ENCODE measurements around the gene PIK3C2B.

Gene PIK3C2B, protein sequence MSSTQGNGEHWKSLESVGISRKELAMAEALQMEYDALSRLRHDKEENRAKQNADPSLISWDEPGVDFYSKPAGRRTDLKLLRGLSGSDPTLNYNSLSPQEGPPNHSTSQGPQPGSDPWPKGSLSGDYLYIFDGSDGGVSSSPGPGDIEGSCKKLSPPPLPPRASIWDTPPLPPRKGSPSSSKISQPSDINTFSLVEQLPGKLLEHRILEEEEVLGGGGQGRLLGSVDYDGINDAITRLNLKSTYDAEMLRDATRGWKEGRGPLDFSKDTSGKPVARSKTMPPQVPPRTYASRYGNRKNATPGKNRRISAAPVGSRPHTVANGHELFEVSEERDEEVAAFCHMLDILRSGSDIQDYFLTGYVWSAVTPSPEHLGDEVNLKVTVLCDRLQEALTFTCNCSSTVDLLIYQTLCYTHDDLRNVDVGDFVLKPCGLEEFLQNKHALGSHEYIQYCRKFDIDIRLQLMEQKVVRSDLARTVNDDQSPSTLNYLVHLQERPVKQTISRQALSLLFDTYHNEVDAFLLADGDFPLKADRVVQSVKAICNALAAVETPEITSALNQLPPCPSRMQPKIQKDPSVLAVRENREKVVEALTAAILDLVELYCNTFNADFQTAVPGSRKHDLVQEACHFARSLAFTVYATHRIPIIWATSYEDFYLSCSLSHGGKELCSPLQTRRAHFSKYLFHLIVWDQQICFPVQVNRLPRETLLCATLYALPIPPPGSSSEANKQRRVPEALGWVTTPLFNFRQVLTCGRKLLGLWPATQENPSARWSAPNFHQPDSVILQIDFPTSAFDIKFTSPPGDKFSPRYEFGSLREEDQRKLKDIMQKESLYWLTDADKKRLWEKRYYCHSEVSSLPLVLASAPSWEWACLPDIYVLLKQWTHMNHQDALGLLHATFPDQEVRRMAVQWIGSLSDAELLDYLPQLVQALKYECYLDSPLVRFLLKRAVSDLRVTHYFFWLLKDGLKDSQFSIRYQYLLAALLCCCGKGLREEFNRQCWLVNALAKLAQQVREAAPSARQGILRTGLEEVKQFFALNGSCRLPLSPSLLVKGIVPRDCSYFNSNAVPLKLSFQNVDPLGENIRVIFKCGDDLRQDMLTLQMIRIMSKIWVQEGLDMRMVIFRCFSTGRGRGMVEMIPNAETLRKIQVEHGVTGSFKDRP (N-terminal part only)

DNA sequence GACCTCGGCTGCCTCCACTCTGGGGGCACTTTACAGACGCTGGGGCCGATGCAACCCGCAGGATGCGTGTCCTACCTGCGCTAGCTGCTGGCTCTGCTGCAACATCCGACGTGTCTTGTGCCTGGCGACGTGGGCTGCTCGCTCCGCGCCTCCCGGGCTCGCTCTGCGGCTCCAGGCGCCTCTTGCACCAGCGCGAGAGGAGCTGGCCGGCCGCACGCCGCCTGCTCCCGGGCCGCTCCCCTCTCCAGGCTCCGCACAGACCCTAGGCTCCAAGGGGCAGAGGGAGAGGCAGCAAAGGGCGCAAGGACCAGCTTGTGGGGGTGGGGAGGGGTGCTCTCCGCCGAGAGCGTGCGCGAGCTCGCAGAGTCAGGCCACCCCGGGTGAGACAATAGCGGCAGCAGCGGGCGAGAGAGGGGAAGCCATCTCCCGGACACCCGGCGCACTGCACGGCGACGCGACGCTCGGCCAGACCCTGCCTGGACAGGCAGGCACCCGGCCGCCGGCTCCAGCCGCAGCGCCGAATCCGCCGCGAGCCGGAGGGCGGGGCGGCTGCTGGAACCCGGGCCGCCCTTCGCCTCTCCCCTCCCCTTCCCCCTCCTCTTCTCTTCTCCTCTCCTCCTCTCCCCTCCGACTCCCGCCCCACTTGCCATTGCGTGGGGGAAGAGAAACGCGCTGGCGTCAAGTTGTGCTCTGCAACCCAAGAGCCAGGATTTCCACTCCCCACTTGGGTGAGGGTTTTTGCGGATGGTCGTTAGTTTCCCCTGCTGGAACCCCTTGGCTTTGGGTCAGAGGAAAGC, at the start of gene PIK3C2B:
TSS of gene PIK3C2B (minus strand) at position 525 of the 797 bp plus-strand sequence. CDS start 25,003 bp downstream, outside the sequence.
- TF ChIP-seq, protein P1, sequence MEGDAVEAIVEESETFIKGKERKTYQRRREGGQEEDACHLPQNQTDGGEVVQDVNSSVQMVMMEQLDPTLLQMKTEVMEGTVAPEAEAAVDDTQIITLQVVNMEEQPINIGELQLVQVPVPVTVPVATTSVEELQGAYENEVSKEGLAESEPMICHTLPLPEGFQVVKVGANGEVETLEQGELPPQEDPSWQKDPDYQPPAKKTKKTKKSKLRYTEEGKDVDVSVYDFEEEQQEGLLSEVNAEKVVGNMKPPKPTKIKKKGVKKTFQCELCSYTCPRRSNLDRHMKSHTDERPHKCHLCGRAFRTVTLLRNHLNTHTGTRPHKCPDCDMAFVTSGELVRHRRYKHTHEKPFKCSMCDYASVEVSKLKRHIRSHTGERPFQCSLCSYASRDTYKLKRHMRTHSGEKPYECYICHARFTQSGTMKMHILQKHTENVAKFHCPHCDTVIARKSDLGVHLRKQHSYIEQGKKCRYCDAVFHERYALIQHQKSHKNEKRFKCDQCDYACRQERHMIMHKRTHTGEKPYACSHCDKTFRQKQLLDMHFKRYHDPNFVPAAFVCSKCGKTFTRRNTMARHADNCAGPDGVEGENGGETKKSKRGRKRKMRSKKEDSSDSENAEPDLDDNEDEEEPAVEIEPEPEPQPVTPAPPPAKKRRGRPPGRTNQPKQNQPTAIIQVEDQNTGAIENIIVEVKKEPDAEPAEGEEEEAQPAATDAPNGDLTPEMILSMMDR (IDR thresholded peaks at IDR 0.05; ENCODE audit: insufficient read depth, low read length, poor library complexity, severe bottlenecking) = peak; percentile 54
- H3K36me3 ChIP-seq (ENCODE audit: control insufficient read depth, insufficient read depth, low read length) = no peaks in the 10 kb centered on the region
- H3K27me3 ChIP-seq (replicated peaks; ENCODE audit: control insufficient read depth, insufficient read depth, low read length) = no peaks in the 10 kb centered on the region
- peak; percentile 92 for DNase-seq (ENCODE audit: extremely low read depth, insufficient read length)
- H3K4me3 ChIP-seq (replicated peaks; ENCODE audit: low read depth, low read length) = peak within 1 kb of the TSS; percentile 88

DNA sequence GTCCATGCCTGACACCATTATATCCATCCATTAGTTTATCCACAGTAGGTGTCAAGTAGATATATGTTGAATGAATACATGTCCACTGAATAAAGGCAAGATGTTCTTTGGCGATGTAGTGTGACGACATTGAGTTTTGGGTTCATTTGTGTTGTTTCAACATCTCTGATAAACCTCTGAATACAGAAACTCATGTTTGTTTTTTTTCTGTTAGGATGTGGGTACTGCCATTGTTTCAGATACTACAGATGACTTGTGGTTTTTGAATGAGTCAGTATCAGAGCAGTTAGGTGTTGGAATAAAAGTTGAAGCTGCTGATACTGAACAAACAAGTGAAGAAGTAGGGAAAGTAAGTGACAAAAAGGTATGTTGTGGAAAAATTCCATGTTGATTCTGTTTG, 49.7 kb upstream of the PIK3C2B start:
- Histone ChIP-seq H3K36me3 (ENCODE audit: control insufficient read depth, insufficient read depth, low read length) (peaks cover 17% of the 10 kb centered on the region), H3K4me3 (replicated peaks; ENCODE audit: low read depth, low read length) (no peak overlapping the region), H3K27me3 (replicated peaks; ENCODE audit: control insufficient read depth, insufficient read depth, low read length) (no peaks in the 10 kb centered on the region)
- no peak for DNase-seq (ENCODE audit: extremely low read depth, insufficient read length)
- TF ChIP-seq, protein P1 (IDR thresholded peaks at IDR 0.05; ENCODE audit: insufficient read depth, low read length, poor library complexity, severe bottlenecking) = no peak

- Histone ChIP-seq H3K27me3 (replicated peaks; ENCODE audit: control insufficient read depth, insufficient read depth, low read length) (no peaks in the 10 kb centered on the region), H3K36me3 (ENCODE audit: control insufficient read depth, insufficient read depth, low read length) (peaks cover 17% of the 10 kb centered on the region), H3K4me3 (replicated peaks; ENCODE audit: low read depth, low read length) (no peak overlapping the region)
- TF ChIP-seq, protein P1 (IDR thresholded peaks at IDR 0.05; ENCODE audit: insufficient read depth, low read length, poor library complexity, severe bottlenecking) = no peak
- DNase-seq (ENCODE audit: extremely low read depth, insufficient read length) = no peak
These were observed 47.0 kb upstream of the PIK3C2B start for GRCh38 chr1:204541626-204542025.

- H3K27me3 ChIP-seq (replicated peaks; ENCODE audit: control insufficient read depth, insufficient read depth, low read length) = no peaks in the 10 kb centered on the region
- H3K36me3 ChIP-seq (ENCODE audit: control insufficient read depth, insufficient read depth, low read length) = peaks cover 12% of the 10 kb centered on the region
- TF ChIP-seq, protein P1 (IDR thresholded peaks at IDR 0.05; ENCODE audit: insufficient read depth, low read length, poor library complexity, severe bottlenecking) = no peak
- no peak for DNase-seq (ENCODE audit: extremely low read depth, insufficient read length)
- no peak overlapping the region for H3K4me3 ChIP-seq (replicated peaks; ENCODE audit: low read depth, low read length)
These were observed 38.2 kb upstream of the PIK3C2B start for GRCh38 chr1:204532832-204533231.

GRCh38 chr1:204530932-204531331, 36.3 kb upstream of the PIK3C2B start:
- Histone ChIP-seq H3K4me3 (replicated peaks; ENCODE audit: low read depth, low read length) (no peak overlapping the region), H3K27me3 (replicated peaks; ENCODE audit: control insufficient read depth, insufficient read depth, low read length) (no peaks in the 10 kb centered on the region), H3K36me3 (ENCODE audit: control insufficient read depth, insufficient read depth, low read length) (peaks cover 15% of the 10 kb centered on the region)
- TF ChIP-seq, protein P1 (IDR thresholded peaks at IDR 0.05; ENCODE audit: insufficient read depth, low read length, poor library complexity, severe bottlenecking) = no peak
- DNase-seq (ENCODE audit: extremely low read depth, insufficient read length) = peak; percentile 71

Measured in GM06990 (cell line).